Middle frontal gyrus (tissue), 1 donor: ENCODE data around the gene TNFRSF19.

Experiments
- DNase-seq: peaks from one replicate; pipeline ENCODE4 v3.0.0-alpha.2; 2015; ENCODE audit warnings: low spot score; ENCODE audit errors: extremely low spot score

Gene TNFRSF19

DNA sequence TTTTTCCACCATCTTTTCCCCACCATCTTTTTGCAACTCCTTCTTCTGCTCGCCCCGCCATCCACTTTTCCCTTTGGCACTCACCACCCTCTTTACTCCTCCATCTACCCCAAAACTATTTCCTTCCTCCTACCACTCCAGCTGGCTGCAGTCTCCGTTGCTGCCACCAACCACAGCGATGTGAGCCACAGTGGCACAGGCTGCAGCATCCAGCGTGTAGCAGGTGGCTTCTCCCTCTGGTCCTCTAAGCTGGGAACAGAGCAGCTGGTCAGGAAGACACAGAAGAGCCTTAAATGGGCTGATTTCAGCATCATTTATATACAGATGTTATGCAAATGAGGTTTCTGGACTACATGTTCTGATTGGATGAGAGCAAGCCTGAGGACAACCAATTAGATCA is 144.5 kb downstream of the TNFRSF19 start:
- no peak for DNase-seq

DNA sequence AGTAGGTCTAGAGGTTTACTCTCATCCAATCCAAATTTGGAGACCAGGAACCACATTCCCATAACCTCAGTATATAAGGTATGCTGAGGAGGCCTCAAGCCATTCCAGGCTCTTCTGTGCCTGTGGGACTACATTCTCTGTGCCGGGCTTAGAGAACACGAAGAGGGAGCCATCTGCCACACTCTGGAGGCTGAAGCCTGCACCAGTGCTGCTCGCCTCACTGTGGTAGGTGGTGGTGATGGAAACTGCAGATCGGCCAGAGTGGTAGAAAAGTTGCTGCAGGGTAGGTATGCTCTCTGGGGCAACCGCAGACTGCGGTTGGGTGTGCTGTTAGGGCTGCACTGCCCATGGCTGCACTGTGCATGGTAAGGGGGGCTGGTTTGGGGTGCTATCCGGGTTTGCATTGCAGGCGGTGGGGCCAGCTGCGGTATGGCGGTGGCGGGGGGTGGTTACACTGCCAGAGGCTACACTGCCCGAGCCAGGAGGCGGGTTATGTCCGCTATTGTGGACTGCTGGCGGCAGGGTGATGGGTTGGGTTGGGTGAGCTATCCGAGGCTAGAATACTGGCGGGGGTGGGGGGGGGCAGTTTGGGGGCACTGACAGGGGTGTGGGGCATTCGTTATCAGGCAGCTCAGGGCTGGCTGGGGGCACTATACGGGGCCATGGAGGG is 145.0 kb downstream of the TNFRSF19 start:
- no peak for DNase-seq

DNA sequence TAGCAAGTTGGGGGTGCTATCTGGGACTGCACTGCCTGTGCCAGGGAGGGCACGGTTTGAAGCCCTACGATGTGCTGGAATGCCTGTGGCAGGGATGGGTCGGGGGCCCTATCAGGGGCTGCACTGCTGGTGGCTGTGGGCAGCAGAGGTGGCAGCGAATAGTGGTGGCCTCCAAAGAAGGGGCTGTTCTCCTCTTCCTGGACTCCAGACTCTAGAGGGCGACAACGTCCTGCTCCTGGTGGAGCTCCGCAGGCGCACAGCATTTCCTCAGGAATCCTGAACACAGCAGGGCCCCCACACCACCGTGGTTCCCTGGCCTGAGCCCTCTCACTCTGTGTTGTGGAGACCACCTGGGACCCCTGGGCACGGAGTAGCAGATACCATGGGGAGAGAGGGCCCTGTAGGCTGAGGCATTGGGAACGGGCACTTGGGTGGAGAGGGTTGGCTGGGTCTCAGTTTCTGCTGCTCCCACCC is 145.6 kb downstream of the TNFRSF19 start:
- no peak for DNase-seq

DNA sequence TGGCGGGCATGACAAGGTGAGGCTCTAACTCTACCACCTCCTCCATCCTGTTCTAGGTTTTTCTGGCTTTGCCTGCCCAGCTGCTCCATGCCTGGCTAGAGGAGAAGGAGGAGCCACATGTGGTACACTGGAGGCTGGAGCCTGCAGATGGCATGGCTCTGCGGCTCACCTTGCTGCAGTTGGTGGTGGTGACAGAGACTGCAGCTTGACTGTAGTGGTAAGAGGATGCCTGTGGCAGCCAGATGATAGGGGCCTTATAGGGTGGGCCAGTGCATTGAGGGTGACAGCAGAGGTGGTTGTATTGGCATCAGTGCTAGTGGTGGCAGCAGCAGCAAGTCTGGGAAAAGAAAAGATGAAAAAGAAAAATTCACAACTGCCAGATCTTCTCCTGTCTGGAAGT is 146.2 kb downstream of the TNFRSF19 start:
- DNase-seq: no peak

DNA sequence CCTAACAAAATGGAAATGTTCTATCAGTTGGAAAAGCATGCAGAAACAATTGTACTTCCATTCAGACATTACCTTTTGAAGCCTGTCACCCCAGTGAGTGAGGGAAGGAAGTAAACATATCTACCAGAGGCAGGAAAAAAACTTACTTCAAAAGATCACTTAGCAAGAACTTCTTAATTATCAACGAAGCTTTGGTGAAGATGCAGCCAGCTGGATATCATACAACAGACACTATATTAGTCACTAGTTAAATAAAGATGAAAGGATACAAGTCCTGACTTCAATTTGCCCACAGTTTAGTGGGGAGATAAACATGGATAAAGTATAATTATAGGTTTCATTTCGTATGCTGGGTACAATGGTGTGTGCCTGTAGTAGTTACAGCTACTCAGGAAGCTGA is 148.8 kb downstream of the TNFRSF19 start:
- DNase-seq: no peak

DNA sequence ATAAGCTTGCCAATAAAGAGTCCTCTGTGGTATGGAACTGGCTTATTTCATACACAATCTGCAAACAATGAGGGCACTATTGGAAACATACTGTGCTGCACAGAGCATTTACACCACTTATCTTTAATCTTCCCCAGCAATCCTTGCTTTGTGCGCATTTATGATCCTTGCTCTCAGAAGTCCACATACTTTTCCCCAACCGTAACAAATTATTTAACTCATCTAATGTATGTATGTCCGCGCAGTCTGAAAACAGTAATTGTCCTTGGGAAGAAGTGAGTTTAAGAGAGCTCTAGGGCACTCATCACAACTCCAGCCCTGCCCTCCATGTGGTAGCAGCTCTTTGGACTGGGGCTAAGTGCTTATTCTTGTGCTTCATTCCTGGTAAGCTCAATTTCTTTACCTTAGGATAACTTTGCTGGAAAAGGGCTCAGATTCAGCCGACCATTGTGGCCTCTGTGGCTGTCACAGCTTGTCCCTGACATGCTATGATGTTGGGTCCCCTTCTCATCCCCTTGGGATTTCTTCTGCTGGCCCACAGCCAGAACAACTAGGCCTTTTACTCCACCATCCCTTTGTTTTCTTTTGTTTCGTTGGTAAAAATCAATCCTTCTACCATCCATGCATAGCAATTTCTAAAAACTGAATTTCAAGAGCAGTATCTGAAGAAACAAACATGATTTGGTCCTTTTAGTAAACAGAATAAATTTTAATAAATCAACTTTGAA is 152.7 kb downstream of the TNFRSF19 start:
- DNase-seq: no peak

DNA sequence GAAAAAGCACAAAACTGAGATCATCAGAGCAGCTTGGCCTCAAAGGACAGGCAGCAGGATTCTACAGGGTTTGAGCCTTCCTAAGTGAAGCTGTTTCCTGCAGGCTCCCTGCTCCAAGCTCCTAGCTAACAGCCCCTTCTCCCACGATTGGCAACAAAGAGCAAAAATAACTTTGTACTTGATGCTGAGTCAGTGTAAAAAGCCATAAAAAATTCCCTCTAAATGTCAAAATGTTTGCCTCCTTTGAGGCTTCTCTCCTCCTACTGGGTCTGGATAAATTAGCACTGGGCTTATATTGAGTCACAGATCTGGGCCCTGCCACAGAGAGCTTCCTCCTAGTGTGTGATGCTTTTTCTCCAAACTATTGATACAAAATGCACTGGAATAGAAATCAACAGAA is 153.3 kb downstream of the TNFRSF19 start:
- DNase-seq: no peak

DNA sequence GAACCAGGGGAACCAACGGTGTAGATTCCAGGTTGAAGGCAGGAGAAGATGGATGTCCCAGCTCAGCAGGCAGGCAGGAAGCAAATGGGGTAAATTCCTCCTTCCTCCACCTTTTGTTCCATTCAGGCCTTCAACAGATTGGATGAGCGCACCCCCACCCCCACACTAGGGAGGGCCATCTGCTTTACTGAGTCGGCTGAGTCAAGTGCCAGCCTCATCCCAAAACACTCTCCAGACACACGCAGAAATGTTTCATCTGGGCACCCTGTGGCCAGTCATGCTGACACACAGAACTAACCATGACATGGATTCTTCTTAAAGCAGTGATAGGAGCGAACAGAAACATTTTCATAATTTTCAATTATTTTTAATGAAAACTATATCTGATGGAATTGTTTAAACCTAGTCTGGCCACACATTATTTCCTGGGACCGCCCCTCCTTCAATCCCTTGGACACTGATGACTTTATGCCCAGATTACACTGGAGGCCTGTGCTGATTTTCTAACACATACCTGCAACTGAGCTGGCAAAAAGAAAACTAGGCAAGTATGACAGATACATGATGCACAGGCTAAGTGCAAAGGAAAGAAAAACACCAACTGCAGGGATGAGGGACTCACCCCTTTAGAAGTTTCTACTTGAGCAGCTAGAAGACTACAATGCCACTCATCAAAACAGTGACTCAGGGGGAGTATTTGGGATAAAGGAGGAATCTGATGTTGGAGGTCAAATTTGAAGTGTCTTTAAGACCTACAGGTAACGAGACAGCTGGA is 154.2 kb downstream of the TNFRSF19 start:
- no peak for DNase-seq
